HEK293T (cell line): ENCODE measurements around the gene LIFR.

Experiments
- CTCF ChIA-PET: fragments of 350-600 bp; formaldehyde crosslinking; extraction: SDS; loops from one replicate; lab custom pipeline; 2021; ENCODE audit warnings: antibody characterized with exemption, inconsistent platforms; lab: Yijun Ruan, JAX
- POLR2A ChIA-PET: fragments of 350-600 bp; formaldehyde crosslinking; extraction: SDS; loops from one replicate; lab custom pipeline; 2020; ENCODE audit warnings: antibody characterized with exemption, inconsistent platforms; lab: Yijun Ruan, JAX
- DNase-seq: peaks from one replicate; pipeline ENCODE4 v3.0.0; 2012; ENCODE audit warnings: mixed read lengths; ENCODE audit errors: extremely low spot score
- ARNT ChIP-seq: fragments of 450-650 bp; IDR thresholded peaks from 2 replicates; pipeline ENCODE4 v1.6.1; 2017; ENCODE audit warnings: mild to moderate bottlenecking
- BHLHE40 ChIP-seq: fragments of 450-650 bp; IDR thresholded peaks from 2 replicates; pipeline ENCODE4 v1.6.1; 2016; ENCODE audit warnings: mild to moderate bottlenecking, moderate library complexity, borderline replicate concordance
- CTBP1 ChIP-seq: fragments of 450-650 bp; IDR thresholded peaks from 2 replicates; pipeline ENCODE4 v1.6.1; 2016; ENCODE audit warnings: borderline replicate concordance
- ELF4 ChIP-seq: fragments of 450-650 bp; IDR thresholded peaks from 2 replicates; pipeline ENCODE4 v1.6.1; 2017; ENCODE audit warnings: antibody characterized with exemption
- FOXA1 ChIP-seq: fragments of 450-650 bp; IDR thresholded peaks from 2 replicates; pipeline ENCODE4 v1.6.1; 2016; ENCODE audit warnings: mild to moderate bottlenecking
- FOXK2 ChIP-seq: fragments of 450-650 bp; IDR thresholded peaks from 2 replicates; pipeline ENCODE4 v1.6.1; 2016; ENCODE audit warnings: mild to moderate bottlenecking
- FOXM1 ChIP-seq: fragments of 450-650 bp; IDR thresholded peaks from 2 replicates; pipeline ENCODE4 v1.6.1; 2017; ENCODE audit warnings: mild to moderate bottlenecking, borderline replicate concordance
- HDGF ChIP-seq: fragments of 450-650 bp; IDR thresholded peaks from 2 replicates; pipeline ENCODE4 v1.6.1; 2017; ENCODE audit warnings: antibody characterized with exemption, borderline replicate concordance
- L3MBTL2 ChIP-seq: fragments of 450-650 bp; conservative IDR thresholded peaks from 2 replicates; pipeline ENCODE4 v1.6.1; 2016; ENCODE audit warnings: mild to moderate bottlenecking
- LEF1 ChIP-seq: fragments of 450-650 bp; IDR thresholded peaks from 2 replicates; pipeline ENCODE4 v1.6.1; 2017; ENCODE audit warnings: mild to moderate bottlenecking, borderline replicate concordance
- NFRKB ChIP-seq: fragments of 450-650 bp; IDR thresholded peaks from 2 replicates; pipeline ENCODE4 v1.6.1; 2016; ENCODE audit warnings: mild to moderate bottlenecking, moderate library complexity
- SP1 ChIP-seq: fragments of 450-650 bp; IDR thresholded peaks from 2 replicates; pipeline ENCODE4 v1.6.1; 2017
- SUZ12 ChIP-seq: fragments of 450-650 bp; IDR thresholded peaks from 2 replicates; pipeline ENCODE4 v1.6.1; 2016; ENCODE audit warnings: mild to moderate bottlenecking
- TARDBP ChIP-seq: fragments of 450-650 bp; IDR thresholded peaks from 2 replicates; pipeline ENCODE4 v1.6.1; 2016
- ZNF384 ChIP-seq: fragments of 450-650 bp; IDR thresholded peaks from 2 replicates; pipeline ENCODE4 v1.6.1; 2016
- TF ChIP-seq, protein P1 (sequence below): fragments of 450-650 bp; IDR thresholded peaks from 2 replicates; pipeline ENCODE4 v1.6.1; 2016

LIFR gene, protein sequence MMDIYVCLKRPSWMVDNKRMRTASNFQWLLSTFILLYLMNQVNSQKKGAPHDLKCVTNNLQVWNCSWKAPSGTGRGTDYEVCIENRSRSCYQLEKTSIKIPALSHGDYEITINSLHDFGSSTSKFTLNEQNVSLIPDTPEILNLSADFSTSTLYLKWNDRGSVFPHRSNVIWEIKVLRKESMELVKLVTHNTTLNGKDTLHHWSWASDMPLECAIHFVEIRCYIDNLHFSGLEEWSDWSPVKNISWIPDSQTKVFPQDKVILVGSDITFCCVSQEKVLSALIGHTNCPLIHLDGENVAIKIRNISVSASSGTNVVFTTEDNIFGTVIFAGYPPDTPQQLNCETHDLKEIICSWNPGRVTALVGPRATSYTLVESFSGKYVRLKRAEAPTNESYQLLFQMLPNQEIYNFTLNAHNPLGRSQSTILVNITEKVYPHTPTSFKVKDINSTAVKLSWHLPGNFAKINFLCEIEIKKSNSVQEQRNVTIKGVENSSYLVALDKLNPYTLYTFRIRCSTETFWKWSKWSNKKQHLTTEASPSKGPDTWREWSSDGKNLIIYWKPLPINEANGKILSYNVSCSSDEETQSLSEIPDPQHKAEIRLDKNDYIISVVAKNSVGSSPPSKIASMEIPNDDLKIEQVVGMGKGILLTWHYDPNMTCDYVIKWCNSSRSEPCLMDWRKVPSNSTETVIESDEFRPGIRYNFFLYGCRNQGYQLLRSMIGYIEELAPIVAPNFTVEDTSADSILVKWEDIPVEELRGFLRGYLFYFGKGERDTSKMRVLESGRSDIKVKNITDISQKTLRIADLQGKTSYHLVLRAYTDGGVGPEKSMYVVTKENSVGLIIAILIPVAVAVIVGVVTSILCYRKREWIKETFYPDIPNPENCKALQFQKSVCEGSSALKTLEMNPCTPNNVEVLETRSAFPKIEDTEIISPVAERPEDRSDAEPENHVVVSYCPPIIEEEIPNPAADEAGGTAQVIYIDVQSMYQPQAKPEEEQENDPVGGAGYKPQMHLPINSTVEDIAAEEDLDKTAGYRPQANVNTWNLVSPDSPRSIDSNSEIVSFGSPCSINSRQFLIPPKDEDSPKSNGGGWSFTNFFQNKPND

DNA sequence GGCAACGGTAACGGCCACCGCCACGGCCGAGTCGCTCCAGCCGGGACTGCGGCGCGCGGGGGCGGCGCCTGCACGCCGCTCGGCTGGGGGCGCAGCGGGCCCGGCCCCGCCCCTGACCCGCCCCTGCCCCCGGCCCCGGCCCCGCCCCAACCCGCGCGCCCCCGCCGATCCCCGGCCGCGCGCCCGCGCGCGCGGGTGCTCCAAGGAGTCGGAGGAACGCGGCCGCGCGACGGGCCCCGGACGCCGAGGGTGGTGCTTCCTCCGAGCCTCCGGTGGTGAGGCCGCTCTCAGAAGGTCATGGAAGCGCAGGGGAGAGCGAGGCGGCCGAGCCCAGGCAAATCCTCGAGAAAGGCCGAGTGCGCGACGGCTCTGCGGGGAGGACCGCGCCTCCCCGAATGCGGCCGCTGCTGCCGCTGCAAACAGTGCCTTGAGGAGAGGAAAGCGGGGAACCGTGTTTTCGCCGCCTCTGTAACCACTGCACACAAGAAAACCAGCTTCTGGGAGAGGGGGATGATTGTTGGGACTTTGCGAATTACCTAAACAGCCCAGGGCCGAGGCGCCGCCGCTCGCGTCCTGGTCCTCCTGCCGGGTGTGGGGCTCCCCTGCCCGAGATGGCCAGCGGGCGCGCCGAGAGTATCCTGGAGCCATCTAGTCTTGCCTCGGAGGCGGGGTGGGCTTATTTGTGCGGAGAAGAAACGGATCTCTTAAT is at the start of gene LIFR:
TSS of gene LIFR (minus strand) at position 48 of the 709 bp plus-strand sequence. CDS start 25,999 bp downstream, outside the sequence.
- peak; percentile 77 for DNase-seq
- POLR2A ChIA-PET: interaction anchor here (0.7 to 2.0 kb wide), 5 partner anchors 9 to 115 kb away, joined by 3 to 9 read pairs (median 3); no protein-coding TSS in a partner anchor
- peak; percentile 28; the same call in 1 of the 2 replicates for TF ChIP-seq L3MBTL2
- no peak for TF ChIP-seq CTBP1
- TF ChIP-seq FOXK2: no peak
- TF ChIP-seq ELF4: no peak
- CTCF ChIA-PET: interaction anchor here (0.8 to 1.3 kb wide), 2 partner anchors 107 to 115 kb away, joined by 3 read pairs; no protein-coding TSS in a partner anchor

DNA sequence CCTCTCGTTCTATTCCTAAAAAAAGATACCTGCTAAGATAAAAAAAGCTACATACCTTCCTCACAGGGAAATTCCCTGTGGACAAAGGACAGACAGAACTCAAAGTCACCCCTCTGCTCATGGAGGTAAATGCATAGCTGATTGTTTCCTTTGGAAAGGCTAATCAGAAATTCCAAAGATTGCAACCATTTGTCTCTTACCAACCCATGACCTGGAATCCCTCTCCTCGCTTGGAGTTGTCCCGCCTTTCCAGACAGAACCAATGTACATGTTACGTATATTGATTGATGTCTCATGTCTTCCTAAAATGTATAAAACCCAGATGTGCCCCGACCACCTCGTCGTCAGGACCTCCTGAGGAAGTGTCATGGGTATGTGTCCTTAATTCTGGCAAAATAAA is 49.2 kb upstream of the LIFR start:
- ChIA-PET CTCF (no interaction called here), POLR2A (no interaction called here)
- TF ChIP-seq, protein P1, sequence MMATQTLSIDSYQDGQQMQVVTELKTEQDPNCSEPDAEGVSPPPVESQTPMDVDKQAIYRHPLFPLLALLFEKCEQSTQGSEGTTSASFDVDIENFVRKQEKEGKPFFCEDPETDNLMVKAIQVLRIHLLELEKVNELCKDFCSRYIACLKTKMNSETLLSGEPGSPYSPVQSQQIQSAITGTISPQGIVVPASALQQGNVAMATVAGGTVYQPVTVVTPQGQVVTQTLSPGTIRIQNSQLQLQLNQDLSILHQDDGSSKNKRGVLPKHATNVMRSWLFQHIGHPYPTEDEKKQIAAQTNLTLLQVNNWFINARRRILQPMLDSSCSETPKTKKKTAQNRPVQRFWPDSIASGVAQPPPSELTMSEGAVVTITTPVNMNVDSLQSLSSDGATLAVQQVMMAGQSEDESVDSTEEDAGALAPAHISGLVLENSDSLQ: no peak
- TF ChIP-seq SUZ12: no peak
- DNase-seq: no peak

DNA sequence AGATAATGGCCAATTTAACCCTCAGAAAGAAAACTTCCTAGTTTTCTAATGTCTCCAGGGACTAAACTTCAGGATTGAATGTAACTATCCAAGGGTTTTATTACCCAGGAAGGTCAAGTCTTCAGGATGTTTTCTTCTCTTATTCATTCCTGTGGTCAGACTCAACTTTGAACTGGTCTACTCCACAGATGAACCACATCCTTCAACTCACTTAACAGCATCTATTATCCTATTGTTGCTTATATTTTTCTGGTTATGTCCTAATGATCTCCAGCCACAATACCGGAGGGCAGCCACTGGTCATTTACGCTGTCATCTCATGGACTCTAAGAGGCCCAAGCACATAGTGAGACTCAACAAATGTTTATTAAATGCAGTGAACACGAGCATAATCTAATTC is 47.2 kb upstream of the LIFR start:
- POLR2A ChIA-PET: no interaction called here
- CTCF ChIA-PET: no interaction called here

DNA sequence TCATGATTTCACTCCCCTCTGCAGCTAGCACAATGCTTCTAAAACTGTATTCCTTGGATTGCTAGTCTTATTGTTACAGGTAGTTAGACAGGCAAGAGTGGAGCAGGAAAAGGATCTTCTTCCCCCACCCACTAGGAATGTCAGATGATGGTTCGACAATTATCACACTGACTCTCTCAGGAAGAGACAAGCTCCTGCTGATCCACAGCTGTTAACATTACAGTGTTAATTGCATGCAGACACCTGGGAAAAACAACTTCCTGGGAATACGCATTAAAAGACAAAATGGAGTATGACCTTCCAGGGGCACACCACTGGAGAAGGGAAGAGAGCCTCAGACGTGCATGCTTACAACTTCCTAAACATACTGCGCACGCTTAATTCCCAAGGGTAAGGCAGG is 46.2 kb upstream of the LIFR start:
- no peak for TF ChIP-seq ELF4
- no peak for TF ChIP-seq SUZ12
- no peak for TF ChIP-seq ARNT
- TF ChIP-seq ZNF384: no peak
- TF ChIP-seq NFRKB: no peak
- TF ChIP-seq LEF1: no peak
- no peak for TF ChIP-seq L3MBTL2
- no peak for TF ChIP-seq SP1
- no peak for TF ChIP-seq HDGF
- no peak for TF ChIP-seq TARDBP
- POLR2A ChIA-PET: no interaction called here
- CTCF ChIA-PET: no interaction called here
- DNase-seq: no peak

More for the DNA sequence above, 47.2 kb upstream of the LIFR start:
- no peak for DNase-seq
- TF ChIP-seq FOXK2 (no peak), SP1 (no peak), L3MBTL2 (no peak), CTBP1 (no peak), FOXM1 (no peak), TARDBP (no peak), ARNT (no peak), HDGF (no peak), SUZ12 (no peak), BHLHE40 (no peak), ZNF384 (no peak), NFRKB (no peak), FOXA1 (no peak), ELF4 (no peak), LEF1 (no peak)
- TF ChIP-seq, protein P1: no peak

DNA sequence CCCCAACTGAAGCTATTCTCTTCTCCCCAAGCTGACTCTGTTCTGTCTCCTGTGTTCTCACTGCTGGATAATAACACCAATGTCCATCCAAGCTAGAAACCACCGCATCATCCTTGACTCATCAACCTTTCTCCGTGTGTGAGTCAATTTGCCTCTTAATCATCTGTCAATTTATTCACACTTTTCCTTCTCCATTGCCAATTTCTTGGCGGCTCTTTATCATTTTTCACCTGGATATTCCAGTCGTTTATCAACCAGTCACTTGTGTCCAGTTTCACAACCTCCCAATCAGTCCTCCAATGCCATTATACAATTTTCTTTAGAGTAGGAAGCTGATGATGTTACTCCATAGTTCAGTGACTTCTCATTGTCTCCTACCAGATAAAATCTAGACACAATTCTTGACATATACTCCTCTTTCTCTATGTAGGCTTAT is 45.4 kb upstream of the LIFR start:
- DNase-seq: no peak
- no peak for TF ChIP-seq L3MBTL2
- no peak for TF ChIP-seq SP1
- TF ChIP-seq ARNT: no peak
- TF ChIP-seq BHLHE40: no peak
- TF ChIP-seq, protein P1: no peak
- no peak for TF ChIP-seq FOXK2
- TF ChIP-seq ELF4: no peak
- TF ChIP-seq ZNF384: no peak
- no peak for TF ChIP-seq NFRKB
- no peak for TF ChIP-seq LEF1
- no peak for TF ChIP-seq HDGF
- no peak for TF ChIP-seq TARDBP
- TF ChIP-seq FOXA1: no peak
- no peak for TF ChIP-seq CTBP1
- TF ChIP-seq SUZ12: no peak
- no peak for TF ChIP-seq FOXM1
- CTCF ChIA-PET: no interaction called here
- POLR2A ChIA-PET: interaction anchor here (0.8 kb wide), 1 partner anchor 206 kb away, joined by 3 read pairs; no protein-coding TSS in a partner anchor
